ENCODE data around the gene FER. TPM values are rescaled to one million over a fixed set of nuclear protein-coding genes. Genes with fewer than 3 reads are reported as not detected.

The FER gene
- total and polyA plus RNA-seq, 2 of the 8 experiments (the other 6 are each of a cell fraction or from before 2014, with no cell fraction given) = 1.3 to 15.8 TPM

GRCh38 chr5:109146591-109146990 is 398.9 kb downstream of the FER start (continued):
- TF ChIP-seq TAF7 (optimal IDR thresholded peaks at IDR 0.05; ENCODE audit: borderline replicate concordance, low read depth, low read length) = no peak
- no peak for TF ChIP-seq MAX (IDR thresholded peaks at IDR 0.05)
